ENCODE measurements around the gene FKBP8. TPM values are rescaled to one million over a fixed set of nuclear protein-coding genes. Genes with fewer than 3 reads are reported as not detected.
"Not testable (repeated sequence)": the region's sequence is repeated elsewhere in the genome, so short reads cannot be mapped to it uniquely, and the experiment has no call there.

FKBP8 gene
- 100 to 1,000 TPM; 137 to 241 (median 221) TPM for total RNA-seq
- polyA plus RNA-seq: 100 to 1,000 TPM in 1 of 2 donors, 10 to 100 TPM in 1; 96.9 to 155 TPM
- 132 reads per million, percentile 89 among the genes with 10 or more reads in this experiment for total RNA-seq

DNA sequence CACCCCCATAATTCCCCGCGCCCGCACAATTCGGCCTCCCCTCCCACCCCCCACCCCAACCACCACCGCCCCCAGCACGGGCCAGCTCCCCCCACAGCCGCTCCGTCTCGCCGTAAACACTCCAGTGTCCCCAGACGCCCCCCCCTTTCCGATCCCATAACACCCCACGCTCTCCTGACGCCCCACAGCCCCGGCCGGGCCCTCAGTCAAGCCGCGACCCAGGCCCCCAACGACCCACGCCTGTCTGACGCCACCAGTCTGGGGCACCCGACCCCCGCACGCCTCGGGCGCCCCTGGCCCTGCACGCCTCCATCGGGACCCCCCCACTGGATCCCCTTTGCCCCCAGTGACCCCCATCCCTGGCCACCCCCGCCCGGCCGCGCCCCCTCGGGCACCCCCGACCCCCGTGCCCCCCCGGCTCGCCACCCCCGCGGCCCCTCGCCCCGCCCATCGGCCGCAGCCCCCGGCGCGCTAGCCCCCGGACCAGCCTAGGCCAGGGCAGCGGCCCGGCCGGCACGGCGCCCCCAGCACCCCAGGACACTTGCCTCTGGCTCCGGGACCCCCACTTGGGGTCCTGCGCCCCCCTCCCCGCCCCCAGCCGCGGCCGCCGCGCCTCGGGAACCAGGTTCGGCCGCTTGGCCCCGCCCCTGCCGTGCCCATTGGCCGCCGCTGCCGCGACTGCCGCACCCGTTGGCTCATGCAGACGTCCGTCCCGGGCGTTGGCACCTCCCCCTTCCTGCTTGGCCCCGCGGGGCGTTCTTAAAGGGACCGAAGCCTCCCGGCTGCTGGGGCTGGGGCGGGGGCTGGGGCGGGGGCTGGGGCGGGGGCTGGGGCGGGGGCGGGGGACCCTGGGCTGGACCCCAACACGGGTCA lies at the start of gene FKBP8:
Gene FKBP8 (minus strand): TSS at position 633 of the 873 bp plus-strand sequence. CDS start 1,603 bp downstream, outside the sequence.
- Histone ChIP-seq H3K4me3 (ENCODE audit: low read length) (peak within 1 kb of the TSS; percentile 68), H3K36me3 (ENCODE audit: control insufficient read depth in 2 of 3, insufficient read depth in 3 of 3, low read length in 3 of 3) (peaks cover 0 to 26% (median 3%) of the 10 kb centered on the region in 3 experiments), H3K27me3 (ENCODE audit: control insufficient read depth in 2 of 2, insufficient read depth in 2 of 2, low read length in 2 of 2) (no peaks in the 10 kb centered on the region), H3K27ac (ENCODE audit: low read depth, low read length) (peak within 1 kb of the TSS; percentile 87), H3K9me3 (ENCODE audit: control insufficient read depth in 2 of 3, low read length in 3 of 3) (no peaks in the 10 kb centered on the region), H3K4me1 (ENCODE audit: control insufficient read depth in 2 of 2, insufficient read depth in 2 of 2, low read length in 2 of 2) (peaks cover 15 to 16% of the 10 kb centered on the region in 2 donors)
- ATAC-seq (peak; percentile 97), DNase-seq (peak; percentile 84 to 95 (median 91))
- Mint-ChIP-seq H3K27me3 (no peaks in the 10 kb centered on the region), H3K36me3 (peaks cover 0 to 5% (median 0%) of the 10 kb centered on the region in 5 donors), H3K4me1 (peaks cover 14 to 31% (median 26%) of the 10 kb centered on the region in 7 donors), H3K9me3 (no peaks in the 10 kb centered on the region), H3K27ac (peak within 1 kb of the TSS; percentile 89 to 100 (median 97)), H3K4me3 (peak within 1 kb of the TSS; percentile 90 to 99 (median 94))
- intact Hi-C loops (cut with micrococcal nuclease): loop anchor here (1.0 to 5.0 kb wide), 5 partner anchors 14 to 376 kb away; partner anchors contain the start of genes COPE (in 1 of the 2), DDX49 (in 1 of the 2), ELL (in 1 of the 2) and KLHL26 (in 1 of the 2)
- POLR2A ChIA-PET: interaction anchor here (0.6 to 2.8 kb wide), 20 partner anchors 10 to 378 kb away, joined by 3 to 42 read pairs (median 3); partner anchors contain the start of genes ELL, KXD1, REX1BD and UBA52
- CTCF ChIA-PET: interaction anchor here (0.6 to 2.5 kb wide), 5 partner anchors 15 to 155 kb away, joined by 3 to 9 read pairs (median 3); partner anchors contain the start of gene KXD1

DNA sequence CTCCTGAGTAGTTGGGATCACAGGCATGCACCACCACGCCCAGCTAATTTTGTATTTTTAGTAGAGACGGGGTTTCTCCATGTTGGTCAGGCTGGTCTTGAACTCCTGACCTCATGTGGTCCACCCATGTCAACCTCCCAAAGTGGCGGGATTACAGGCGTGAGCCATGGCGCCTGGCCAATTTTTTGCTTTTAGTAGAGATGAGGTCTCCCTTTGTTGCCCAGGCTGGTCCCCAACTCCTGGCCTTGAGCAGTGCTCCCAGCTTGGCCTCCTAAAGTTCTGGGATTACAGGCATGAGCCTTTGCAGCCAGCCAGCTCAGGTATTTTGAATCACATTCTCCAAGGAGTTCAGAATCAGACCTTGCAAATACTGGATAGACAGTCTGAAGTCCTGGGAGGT lies 49.4 kb upstream of the FKBP8 start:
- ChIA-PET POLR2A (interaction anchor here (0.6 to 2.8 kb wide), 5 partner anchors 11 to 255 kb away, joined by 3 to 10 read pairs (median 4); partner anchors contain the start of gene KXD1), CTCF (interaction anchor here (1.0 to 2.7 kb wide), 3 partner anchors 251 to 268 kb away, joined by 3 to 20 read pairs (median 14); no protein-coding TSS in a partner anchor)
- H3K4me3 ChIP-seq (ENCODE audit: low read length); ATAC-seq; H3K36me3 ChIP-seq (ENCODE audit: control insufficient read depth in 2 of 3, insufficient read depth in 3 of 3, low read length in 3 of 3); H3K27me3 ChIP-seq (ENCODE audit: control insufficient read depth in 2 of 2, insufficient read depth in 2 of 2, low read length in 2 of 2); H3K9me3 Mint-ChIP-seq; H3K27ac ChIP-seq (ENCODE audit: low read depth, low read length); intact Hi-C loops (cut with micrococcal nuclease); H3K9me3 ChIP-seq (ENCODE audit: control insufficient read depth in 2 of 3, low read length in 3 of 3): not testable (repeated sequence)
- peaks cover 0 to 23% (median 0%) of the 10 kb centered on the region in 5 donors for H3K27me3 Mint-ChIP-seq
- peaks cover 0 to 12% (median 0%) of the 10 kb centered on the region in 5 donors for H3K36me3 Mint-ChIP-seq
- peaks cover 24 to 35% of the 10 kb centered on the region in 2 donors for H3K4me1 ChIP-seq (ENCODE audit: control insufficient read depth in 2 of 2, insufficient read depth in 2 of 2, low read length in 2 of 2)
- DNase-seq: peak in 1 of 9 donors; percentile 8
- H3K4me1 Mint-ChIP-seq: peaks cover 13 to 55% (median 37%) of the 10 kb centered on the region in 7 donors
- peak overlapping the region in 1 of 10 donors; percentile 86 for H3K4me3 Mint-ChIP-seq
- H3K27ac Mint-ChIP-seq: peak overlapping the region in 2 of 9 donors; percentile 39 to 62

DNA sequence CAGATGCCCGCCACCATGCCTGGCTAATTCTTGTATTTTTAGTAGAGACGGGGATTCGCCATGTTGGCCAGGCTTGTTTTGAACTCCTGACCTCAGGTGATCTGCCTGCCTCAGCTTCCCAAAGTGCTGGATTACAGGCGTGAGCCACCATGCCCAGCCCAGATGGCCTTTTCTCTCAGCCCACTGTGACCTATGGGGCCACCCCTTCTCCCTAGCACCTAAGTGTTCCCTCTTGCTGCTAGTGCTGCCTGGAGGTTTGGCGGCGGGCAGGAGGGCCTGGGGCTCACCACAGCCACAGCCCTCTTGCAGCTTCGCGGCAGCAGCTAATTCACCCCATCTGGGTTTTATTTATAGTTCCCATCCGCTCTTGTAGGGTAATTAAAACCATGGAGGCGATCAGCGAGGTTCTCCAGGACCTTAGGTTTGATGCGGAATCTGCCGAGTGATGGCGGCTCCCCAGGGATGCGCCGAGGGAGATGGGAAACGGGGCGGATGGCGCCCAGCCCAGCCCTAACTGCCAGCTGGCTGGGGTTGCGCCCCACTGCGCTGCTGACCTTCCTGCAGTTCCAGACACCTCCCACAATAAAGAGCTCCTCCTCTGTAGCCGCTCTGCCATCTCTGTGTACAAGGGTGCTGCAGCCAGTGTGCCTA lies 48.5 kb upstream of the FKBP8 start:
- Histone ChIP-seq H3K27ac (ENCODE audit: low read depth, low read length) (no peak overlapping the region), H3K4me3 (ENCODE audit: low read length) (no peak overlapping the region), H3K27me3 (ENCODE audit: control insufficient read depth in 2 of 2, insufficient read depth in 2 of 2, low read length in 2 of 2) (no peaks in the 10 kb centered on the region), H3K4me1 (ENCODE audit: control insufficient read depth in 2 of 2, insufficient read depth in 2 of 2, low read length in 2 of 2) (peaks cover 25 to 38% of the 10 kb centered on the region in 2 donors), H3K36me3 (ENCODE audit: control insufficient read depth in 2 of 3, insufficient read depth in 3 of 3, low read length in 3 of 3) (peaks cover 0 to 7% (median 0%) of the 10 kb centered on the region in 3 experiments), H3K9me3 (ENCODE audit: control insufficient read depth in 2 of 3, low read length in 3 of 3) (no peaks in the 10 kb centered on the region)
- intact Hi-C loops (cut with micrococcal nuclease): no loop called here
- Mint-ChIP-seq H3K4me1 (peaks cover 14 to 55% (median 39%) of the 10 kb centered on the region in 7 donors), H3K4me3 (peak overlapping the region in 5 of 10 donors; percentile 11 to 89 (median 45)), H3K36me3 (peaks cover 0 to 12% (median 0%) of the 10 kb centered on the region in 5 donors), H3K9me3 (peaks cover 0 to 2% (median 0%) of the 10 kb centered on the region in 11 donors), H3K27me3 (peaks cover 0 to 20% (median 0%) of the 10 kb centered on the region in 5 donors), H3K27ac (peak overlapping the region in 2 of 9 donors; percentile 16 to 20)
- no peak for DNase-seq
- ChIA-PET CTCF (interaction anchor here (0.6 to 2.7 kb wide), 3 partner anchors 9 to 256 kb away, joined by 4 to 20 read pairs (median 6); no protein-coding TSS in a partner anchor), POLR2A (interaction anchor here (0.9 to 2.8 kb wide), 4 partner anchors 21 to 256 kb away, joined by 4 to 10 read pairs (median 4); partner anchors contain the start of gene UBA52)
- ATAC-seq: no peak

DNA sequence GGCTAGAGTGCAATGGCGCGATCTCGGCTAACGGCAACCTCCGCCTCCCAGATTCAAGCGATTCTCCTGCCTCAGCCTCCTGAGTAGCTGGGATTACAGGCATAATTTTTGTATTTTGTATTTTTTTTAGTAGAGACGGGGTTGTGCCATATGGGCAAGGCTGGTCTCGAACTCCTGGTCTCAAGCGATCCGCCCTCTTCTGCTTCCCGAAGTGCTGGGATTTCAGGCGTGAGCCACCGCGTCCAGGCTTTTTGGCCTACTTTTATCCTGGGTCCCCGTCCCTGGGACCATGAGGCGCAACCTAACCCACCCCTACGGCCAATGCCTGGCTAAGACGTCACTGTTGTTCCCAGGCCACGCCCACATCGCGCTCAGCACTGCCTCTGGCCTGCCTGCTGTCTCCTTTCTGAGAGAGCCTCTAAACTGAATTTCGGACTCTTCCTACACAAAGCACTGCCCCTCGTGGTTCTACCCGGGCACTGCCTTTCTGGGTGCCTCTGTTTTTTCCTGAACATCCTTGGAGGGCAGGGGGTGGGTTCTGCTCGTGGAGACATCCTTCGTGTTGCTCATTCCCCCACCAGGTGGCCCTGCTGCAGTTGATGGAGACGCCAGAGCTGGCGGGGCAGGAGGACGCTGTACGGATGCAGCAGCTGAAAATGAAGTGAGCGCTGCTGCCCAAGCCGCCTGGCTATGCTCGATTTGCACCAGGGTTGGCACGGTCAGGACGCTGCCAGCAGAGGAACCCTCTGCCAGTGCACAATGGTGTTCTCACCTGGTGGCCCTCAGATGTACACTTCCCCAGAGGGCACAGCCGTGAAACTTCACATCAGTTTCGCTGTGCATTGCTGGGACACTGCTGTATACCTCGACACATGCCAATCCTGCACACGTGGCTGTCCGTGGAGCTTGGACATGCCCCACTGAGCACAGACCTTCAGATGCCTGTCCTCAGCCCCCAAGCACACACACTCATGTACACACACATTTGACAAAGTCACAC lies 47.2 kb upstream of the FKBP8 start:
- peak overlapping the region; percentile 71 to 94 (median 89) for H3K4me3 Mint-ChIP-seq
- DNase-seq: peak in 4 of 9 donors; percentile 21 to 43 (median 34)
- ChIA-PET POLR2A (interaction anchor here (0.7 to 2.9 kb wide), 4 partner anchors 19 to 309 kb away, joined by 3 to 29 read pairs (median 4); partner anchors contain the start of genes ELL, JUND and UBA52), CTCF (interaction anchor here (2.2 kb wide), 1 partner anchor 71 kb away, joined by 10 read pairs; no protein-coding TSS in a partner anchor)
- Histone ChIP-seq H3K27me3 (ENCODE audit: control insufficient read depth in 2 of 2, insufficient read depth in 2 of 2, low read length in 2 of 2) (no peaks in the 10 kb centered on the region), H3K4me1 (ENCODE audit: control insufficient read depth in 2 of 2, insufficient read depth in 2 of 2, low read length in 2 of 2) (peaks cover 25 to 40% of the 10 kb centered on the region in 2 donors), H3K27ac (ENCODE audit: low read depth, low read length) (peak overlapping the region; percentile 88), H3K4me3 (ENCODE audit: low read length) (no peak overlapping the region), H3K9me3 (ENCODE audit: control insufficient read depth in 2 of 3, low read length in 3 of 3) (no peaks in the 10 kb centered on the region), H3K36me3 (ENCODE audit: control insufficient read depth in 2 of 3, insufficient read depth in 3 of 3, low read length in 3 of 3) (peaks cover 0 to 7% (median 0%) of the 10 kb centered on the region in 3 experiments)
- peaks cover 0 to 10% (median 0%) of the 10 kb centered on the region in 5 donors for H3K27me3 Mint-ChIP-seq
- intact Hi-C loops (cut with micrococcal nuclease): no loop called here
- ATAC-seq: no peak
- H3K27ac Mint-ChIP-seq: peak overlapping the region; percentile 67 to 98 (median 91)
- peaks cover 0 to 12% (median 0%) of the 10 kb centered on the region in 5 donors for H3K36me3 Mint-ChIP-seq
- H3K4me1 Mint-ChIP-seq: peaks cover 21 to 60% (median 45%) of the 10 kb centered on the region in 7 donors
- peaks cover 0 to 2% (median 0%) of the 10 kb centered on the region in 11 donors for H3K9me3 Mint-ChIP-seq

Data from naive thymus-derived CD4-positive, alpha-beta T cell (primary cell).